Stimulated activated CD8-positive, alpha-beta memory T cell treated with anti-CD3 and anti-CD28 coated beads, Interleukin-12 subunit alpha, Interleukin-12 subunit beta, amount 100 ng/mL, for 24 hours (primary cell): ENCODE measurements around the gene LCN6.
"Not testable (repeated sequence)": the region's sequence is repeated elsewhere in the genome, so short reads cannot be mapped to it uniquely, and the experiment has no call there.

Experiments used
- DNase-seq: peaks from one replicate; pipeline ENCODE4 v3.0.0-alpha.2; 2020; ENCODE audit errors: extremely low read depth

LCN6 gene, protein sequence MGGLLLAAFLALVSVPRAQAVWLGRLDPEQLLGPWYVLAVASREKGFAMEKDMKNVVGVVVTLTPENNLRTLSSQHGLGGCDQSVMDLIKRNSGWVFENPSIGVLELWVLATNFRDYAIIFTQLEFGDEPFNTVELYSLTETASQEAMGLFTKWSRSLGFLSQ

DNA sequence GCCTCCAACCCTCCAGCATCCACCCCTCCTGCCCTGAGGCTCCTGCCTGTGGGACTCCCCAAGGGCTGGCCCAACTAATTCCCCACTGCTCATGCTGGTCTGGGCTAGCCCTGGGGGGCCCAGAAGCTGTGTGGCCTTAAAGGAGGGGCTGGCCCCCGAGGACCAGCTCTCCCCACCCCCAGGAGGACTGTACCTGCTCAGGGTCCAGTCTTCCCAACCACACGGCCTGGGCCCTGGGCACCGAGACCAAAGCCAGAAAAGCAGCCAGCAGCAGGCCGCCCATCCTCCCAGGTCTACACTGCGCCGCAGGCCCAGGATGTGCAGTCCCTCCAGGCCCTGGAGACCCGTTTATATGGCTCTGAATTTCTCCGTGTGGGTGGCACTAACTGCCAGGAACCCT is at the start of gene LCN6:
TSS of gene LCN6 (minus strand) at position 325 of the 400 bp plus-strand sequence. CDS start at position 283, 42 bp downstream.
- DNase-seq: no peak

DNA sequence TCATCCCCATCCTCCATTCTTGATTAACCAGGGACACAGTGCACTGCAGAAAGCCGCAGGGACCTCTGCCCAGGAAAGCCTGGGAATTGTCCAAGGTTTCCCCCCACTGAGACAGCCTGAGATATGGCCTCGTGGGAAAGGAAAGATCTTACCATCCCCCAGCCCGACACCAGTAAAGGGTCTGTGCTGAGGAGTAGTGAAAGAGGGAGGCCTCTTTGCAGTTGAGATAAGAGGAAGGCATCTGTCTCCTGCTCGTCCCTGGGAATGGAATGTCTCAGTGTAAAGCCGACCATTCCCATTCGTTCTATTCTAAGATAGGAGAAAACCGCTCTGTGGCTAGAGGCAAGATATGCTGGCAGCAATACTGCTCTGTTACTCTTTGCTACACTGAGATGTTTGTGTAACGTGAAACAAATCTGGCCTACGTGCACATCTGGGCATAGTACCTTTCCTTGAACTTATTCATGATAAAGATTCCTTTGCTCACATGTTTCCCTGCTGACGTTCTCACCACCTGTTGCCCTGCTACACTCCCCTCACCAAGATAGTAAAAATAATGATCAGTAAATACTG is 48.5 kb upstream of the LCN6 start:
- not testable (repeated sequence) for DNase-seq

DNA sequence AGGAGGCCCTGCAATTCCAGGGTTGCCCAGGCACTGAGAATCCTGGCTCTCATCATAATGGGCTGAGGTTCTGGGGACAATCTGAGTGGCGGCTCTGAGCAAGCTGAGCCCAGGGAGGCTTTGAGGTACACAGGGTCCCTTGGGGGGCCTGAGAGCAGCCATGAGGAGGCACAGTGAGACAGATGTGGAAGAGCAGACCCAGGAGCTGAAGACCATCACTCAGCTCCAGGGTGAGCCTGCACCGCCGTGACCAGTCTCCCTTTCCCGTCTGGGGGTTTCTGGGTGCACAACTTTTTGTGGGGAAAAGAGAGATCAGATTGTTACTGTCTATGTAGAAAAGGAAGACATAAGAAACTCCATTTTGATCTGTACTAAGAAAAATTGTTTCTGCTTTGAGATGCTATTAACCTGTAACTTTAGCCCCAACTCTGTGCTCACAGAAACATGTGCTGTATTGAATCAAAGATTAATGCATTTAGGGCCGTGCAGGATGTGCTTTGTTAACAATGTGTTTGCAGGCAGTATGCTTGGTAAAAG is 48.0 kb upstream of the LCN6 start, which contains the start of gene CCDC183:
TSS of gene CCDC183 (plus strand) at position 101 of the 537 bp plus-strand sequence. CDS start at position 161, 60 bp downstream.
- no peak for DNase-seq

DNA sequence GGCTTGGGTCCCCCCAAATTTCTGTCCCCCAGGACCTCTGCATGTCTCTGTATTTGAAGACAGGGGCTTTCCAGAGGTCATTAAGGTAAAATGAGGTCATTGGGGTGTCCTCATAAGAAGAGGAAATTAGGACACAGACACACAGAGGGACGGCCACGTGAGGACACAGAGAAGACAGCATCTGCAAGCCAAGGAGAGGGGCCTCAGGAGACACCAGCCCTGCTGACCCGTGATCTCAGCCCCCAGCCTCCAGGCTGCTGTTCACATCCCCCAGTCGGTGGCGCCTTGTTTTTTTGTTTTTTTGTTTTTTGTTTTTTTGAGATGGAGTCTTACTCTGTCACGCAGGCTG is 46.6 kb upstream of the LCN6 start:
- no peak for DNase-seq

DNA sequence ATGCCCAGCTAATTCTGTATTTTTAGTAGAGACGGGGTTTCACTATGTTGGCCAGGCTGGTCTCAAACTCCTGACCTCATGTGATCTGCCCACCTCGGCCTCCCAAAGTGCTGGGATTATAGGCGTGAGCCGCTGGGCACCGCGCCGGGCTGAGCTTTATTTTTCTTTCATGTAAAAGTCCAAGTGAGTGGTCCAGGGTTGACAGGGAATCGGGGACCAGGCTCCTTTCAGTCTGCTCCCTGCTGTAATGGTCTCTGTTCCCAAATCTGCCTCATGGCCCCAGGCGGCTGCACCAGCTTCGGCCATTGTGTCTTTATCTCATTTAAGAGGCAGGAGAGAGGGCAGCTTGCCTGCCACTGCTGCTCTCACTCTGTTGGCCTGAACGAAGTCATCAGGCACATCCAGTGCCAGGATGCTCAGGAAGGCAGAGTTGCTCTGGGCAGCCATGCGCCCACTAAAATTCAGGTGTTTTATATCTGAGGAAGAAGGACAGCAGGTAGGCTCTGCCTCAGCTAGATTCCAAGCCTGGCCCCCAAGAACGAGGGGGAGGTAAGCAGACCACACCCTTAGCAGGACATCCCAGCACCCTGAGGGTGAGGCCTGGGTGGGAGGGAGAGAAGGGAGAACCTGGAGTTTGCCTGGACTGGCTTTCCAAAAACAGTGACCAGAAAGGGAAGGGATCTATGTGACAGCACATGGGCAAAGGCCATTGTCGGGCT is 46.1 kb upstream of the LCN6 start:
- no peak for DNase-seq

DNA sequence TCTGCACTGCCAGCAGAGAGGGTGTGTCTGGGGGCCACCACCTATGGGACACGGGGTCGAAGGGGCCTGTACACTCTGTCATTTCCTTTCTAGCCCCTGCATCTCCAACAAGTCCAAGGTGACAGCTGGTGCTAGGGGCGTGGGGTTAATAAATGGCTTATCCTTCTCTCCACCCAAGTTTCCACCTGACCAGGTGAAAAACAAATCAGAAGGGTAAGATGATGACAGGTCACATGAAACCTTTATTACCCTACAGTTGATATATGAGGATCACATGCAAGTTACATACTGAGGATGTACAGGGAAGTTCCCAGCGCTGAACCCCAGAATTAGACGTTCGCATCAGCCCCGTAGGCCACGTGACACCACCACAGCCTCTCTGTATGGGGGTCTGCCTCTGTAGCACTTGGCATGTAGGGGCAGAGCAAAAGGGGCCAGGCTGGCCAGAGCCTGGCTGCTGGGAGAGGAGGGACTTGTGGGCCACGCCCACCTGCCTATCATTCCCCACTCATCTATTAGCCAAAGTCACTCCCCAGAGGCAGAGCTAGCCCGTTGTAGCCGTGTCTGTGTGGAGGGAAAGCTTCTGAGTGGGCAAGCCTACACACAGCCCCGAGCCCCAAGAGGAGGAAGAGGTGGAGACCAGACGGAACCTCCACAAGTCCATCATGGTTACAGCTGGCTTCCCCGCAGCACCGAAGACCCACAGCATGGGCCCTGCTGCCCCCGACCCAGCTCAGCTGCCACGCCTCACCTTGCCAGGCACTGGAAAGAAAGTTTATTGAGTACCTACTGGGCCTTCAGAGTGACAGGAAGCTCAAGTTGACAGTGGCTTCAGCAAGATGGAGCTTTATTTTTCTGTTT is 45.0 kb upstream of the LCN6 start:
- DNase-seq: no peak

DNA sequence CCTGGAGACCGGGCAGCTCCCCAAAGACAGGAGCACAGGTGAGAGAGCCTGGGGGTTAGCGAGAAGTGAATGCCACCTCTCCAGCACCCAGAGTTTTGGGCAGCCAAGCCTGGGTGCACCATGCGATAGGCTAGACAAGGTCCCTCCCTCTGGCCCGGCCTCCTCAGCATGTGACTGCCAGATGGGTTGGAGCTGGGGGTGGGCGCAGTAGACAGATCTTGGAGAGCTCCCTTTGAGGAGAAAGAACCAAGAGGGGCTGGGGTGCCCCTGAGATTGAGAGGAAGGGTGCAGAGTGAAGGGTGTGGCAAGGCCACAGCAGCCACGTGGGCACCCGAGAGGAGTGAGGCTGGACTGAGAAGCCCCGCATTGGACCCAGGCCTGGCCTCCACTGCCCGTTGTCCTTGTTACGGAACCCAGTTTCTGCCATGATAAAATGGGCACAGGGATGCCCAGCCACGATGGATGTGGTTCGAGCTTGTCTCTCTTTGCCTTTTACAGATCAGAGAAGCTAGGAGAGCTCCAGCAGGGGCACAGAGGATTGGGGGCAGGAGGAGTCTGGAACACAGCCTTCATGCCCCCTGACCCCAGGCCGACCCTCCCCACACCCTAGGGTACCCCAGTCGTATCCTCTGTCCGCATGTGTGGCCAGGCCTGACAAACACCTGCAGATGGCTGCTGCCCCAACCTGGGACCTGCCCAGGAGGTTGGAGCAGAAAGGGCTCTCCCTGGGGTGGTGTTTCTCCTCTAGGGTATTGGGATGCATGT is 44.2 kb upstream of the LCN6 start:
- no peak for DNase-seq

DNA sequence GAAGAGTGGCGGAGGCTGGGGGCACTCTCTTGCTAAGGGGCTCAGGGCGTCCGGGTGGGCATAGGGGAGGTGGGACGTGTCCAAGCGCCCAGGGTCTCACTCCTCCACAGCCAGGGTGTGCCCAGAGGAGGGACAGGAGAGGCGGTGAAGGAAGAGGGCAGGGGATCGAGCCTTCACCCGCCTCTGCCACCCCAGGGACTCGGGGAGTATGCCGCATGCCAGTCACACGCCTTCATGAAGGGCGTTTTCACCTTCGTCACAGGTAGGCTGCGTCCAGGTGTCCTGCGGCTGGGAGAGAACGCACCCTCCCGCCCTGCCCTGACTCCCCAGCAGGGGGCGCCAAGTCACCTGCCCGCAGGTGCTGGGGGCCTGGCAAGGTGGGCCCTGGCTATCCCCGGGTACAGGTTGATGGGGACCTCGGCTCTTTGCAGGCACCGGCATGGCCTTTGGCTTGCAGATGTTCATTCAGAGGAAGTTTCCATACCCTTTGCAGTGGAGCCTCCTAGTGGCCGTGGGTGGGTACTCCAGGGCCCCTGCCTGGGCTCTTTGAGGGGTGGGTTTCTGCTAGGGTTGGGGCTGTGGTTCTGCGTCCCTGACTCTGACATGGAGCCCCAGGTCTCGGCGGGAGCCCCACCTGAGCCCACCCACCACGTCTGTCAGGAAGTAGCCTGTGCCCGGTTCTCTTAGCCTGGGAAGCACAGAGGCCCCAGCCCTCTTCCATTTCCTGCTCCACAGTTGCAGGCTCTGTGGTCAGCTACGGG is 43.4 kb upstream of the LCN6 start:
- no peak for DNase-seq

DNA sequence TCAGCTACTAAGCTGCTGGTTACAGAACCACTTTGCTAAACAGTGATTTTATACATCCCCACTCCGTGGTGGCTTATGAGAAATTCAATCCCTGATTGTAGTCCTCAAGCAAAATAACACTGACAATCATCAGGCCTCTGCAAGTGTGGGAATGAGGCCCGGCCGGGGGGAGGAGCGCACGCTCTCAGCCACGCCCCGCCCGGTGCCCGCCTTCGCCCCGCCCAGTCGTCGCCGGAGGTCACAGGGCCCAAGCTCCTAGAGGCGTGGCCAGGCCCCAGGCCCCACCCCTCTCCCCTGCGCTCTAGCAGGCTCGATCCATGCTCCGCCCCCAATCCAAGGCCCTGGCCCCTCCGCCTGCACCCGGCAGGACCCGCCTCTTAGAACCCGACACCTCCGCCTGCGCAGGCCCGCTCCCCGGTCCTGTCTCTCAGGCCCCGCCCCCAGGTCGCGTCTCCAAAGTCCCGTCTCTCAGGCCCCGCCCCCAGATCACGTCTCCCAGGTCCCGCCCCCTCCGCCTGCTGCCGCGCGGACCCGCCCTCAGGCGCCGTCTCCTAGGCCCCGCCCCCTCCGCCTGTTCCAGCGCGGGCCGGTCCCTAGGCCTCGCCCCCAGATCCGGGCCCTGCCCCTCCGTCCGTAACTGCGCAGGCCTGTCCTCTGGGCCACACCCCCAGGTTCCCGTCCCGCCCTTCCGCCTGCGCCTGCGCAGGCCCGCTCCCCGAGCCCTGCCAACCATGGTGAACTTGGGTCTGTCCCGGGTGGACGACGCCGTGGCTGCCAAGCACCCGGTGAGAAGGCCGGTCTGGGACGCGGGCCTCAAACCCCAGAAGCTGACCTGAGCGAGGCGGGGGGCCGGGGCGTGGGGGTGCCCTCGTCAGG is 42.6 kb upstream of the LCN6 start, which contains the start of gene TMEM141:
TSS of gene TMEM141 (plus strand) at position 705 of the 876 bp plus-strand sequence. CDS start at position 732, 27 bp downstream.
- peak; percentile 100 for DNase-seq

DNA sequence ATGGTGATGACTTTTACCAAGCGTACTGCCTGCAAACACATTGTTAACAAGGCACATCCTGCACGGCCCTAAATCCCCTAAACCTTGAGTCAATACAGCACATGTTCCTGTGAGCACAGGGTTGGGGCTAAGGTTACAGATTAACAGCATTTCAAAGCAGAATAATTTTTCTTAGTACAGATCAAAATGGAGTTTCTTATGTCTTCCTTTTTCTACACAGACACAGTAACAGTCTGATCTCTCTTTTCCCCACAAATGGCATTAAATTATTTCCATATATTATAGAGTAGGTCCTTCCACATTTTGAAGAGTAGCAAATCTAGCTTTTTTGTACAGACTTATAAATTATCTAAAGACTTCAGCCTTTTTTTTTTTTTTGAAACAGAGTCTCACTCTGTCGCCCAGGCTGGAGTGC is 41.2 kb upstream of the LCN6 start:
- no peak for DNase-seq

DNA sequence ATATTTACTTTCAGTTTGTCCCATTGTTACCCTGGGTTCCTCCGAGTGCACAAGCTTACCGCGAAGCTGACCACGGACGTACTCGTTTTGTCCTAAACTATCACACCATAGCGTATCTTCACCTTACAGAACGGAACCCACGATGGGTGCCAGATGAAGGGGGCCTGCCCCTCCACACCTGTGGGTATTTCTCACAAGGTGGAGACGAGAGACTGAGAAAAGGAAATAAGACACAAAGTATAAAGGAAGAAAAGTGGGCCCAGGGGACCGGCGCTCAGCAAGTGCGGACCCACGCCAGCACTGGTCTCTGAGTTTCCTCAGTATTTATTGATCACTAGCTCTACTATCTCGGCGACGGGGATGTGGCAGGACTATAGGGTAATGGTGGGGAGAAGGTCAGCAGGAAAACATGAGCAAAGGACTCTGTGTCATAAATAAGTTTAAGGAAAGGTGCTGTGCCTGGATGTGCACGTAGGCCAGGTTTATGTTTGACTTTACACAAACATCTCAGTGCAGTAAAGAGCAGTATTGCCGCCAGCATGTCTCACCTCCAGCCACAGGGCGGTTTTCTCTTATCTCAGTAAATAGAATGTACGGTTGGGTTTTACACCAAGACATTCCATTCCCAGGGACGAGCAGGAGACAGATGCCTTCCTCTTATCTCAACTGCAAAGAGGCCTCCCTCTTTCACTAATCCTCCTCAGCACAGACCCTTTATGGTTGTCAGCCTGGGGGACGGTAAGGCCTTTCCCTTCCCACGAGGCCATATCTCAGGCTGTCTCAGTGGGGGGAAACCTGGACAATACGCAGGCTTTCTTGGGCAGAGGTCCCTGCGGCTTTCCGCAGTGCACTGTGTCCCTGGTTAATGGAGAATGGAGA is 40.6 kb upstream of the LCN6 start:
- not testable (repeated sequence) for DNase-seq

DNA sequence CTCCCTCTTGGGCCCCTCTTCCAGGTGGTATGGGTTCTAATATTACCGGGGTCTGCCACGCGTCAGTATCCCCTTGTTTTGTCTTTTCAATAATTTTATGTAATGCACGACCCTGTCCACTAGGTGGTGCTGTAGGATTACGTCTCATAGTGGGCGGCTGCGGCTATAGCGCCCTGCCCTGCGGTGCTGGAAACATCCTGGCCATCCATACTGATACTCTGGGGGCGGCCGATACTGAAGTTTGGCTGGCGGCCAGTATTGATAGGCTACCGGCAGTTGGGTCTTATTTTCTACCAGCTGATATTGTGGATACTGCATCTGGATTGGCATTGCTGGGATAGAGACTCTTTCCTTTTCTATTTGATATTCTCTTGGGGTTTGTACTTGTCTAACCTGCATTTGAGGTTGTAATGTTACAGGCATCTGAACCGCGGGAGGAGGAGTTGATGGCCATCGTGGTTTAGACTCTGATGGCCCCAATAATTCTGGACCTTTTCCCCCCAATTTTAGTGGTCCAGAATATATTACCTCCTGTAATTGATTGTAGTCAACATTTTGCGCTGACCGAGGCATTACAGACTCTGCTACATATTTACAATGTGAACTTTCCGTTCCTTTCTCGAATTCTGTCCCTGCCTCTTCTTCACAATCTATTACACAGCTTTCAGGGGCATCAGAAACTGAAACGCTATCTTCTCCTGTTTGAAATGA is 39.5 kb upstream of the LCN6 start:
- no peak for DNase-seq

DNA sequence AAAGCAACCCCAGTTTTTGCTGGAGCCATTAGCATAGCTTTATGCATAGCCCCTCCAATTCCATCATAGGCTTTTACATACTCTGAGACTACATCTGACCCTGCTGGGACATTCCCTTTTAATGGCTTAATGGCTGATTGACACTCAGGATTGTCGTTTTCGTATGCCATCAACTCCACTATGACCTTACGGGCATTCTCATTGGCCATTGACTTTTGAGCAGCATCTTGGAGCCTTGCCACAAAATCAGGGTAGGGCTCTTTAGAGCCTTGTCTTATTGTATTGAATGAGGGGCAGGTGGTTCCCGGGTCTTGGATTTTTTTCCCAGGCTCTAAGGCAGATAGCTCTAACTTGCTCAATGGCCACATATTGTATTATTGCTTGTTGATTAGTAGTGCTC is 38.7 kb upstream of the LCN6 start:
- DNase-seq: not testable (repeated sequence)

DNA sequence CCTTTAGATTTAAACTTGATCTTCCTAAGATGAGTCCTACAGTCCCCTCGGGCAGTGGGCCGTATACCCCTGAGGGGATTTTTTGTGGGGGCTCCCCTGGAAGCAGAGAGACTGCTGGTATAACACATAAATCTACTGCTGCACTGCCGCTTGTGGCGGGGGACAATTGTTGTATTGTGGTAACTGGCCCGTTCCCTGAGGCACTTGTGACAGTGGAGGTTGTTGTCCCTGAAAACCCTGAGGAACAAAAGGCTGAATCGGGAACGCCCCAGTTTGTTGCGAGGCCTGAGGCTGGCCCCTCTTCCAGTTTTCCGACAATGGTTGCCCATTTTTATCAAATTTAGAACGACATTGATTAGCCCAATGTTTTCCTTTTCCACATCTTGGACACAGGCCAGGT is 38.1 kb upstream of the LCN6 start:
- no peak for DNase-seq

DNA sequence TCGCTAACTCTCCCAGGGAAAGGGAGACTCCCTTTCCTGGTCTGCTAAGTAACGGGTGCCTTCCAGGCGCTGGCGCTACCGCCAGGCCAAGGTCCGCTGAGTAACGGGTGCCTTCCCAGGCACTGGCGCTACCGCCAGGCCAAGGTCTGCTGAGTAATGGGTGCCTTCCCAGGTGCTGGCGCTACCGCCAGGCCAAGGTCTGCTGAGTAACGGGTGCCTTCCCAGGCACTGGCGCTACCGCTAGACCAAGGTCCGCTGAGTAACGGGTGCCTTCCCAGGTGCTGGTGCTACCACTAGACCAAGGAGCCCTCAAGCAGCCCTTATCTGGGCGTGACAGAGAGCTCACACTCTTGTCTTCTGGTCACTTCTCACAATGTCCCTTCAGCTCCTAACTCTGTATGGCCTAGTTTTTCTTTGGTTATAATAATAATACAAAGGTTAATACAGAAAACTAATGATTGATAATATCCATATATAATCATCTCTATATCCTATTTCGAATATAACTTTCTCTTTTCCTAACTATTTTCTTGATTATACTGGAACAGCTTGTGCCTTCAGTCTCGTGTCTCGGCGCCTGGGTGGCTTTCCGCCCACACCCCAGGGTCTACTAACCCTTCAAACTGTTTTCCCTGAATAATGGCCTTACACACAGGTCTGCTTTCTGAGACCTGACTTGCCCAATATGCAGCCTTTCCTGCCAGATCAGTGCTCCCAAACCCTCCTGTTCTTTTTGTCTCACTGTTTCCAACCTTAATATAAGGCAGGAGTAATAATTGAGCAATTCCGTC is 37.4 kb upstream of the LCN6 start:
- not testable (repeated sequence) for DNase-seq

DNA sequence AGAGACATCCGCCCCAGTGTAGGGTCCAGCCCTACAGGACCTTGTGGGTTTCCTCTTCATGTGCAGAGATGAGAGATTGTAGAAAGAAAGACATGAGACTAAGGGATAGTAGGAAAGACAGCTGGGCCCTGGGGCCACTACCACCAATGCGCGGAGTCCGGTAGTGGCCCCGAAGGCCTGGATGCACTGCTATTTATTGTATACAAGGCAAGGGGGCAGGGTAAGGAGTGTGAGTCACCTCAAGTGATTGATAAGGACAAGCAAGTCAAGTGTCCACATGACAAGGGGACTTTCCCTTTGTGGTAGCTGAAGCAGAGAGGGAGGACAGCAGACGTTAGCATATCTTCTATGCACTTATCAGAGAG is 36.7 kb upstream of the LCN6 start:
- DNase-seq: no peak
